UCSD-AML1 (cell line): ENCODE results near the gene INTS11.
"Not testable (repeated sequence)": the region's sequence is repeated elsewhere in the genome, so short reads cannot be mapped to it uniquely, and the experiment has no call there.

Experiments used
- DNase-seq: peaks from one replicate; lab custom pipeline; 2025; ENCODE audit not compliant: unreplicated experiment; lab: John Stamatoyannopoulos, UW

INTS11 gene

DNA sequence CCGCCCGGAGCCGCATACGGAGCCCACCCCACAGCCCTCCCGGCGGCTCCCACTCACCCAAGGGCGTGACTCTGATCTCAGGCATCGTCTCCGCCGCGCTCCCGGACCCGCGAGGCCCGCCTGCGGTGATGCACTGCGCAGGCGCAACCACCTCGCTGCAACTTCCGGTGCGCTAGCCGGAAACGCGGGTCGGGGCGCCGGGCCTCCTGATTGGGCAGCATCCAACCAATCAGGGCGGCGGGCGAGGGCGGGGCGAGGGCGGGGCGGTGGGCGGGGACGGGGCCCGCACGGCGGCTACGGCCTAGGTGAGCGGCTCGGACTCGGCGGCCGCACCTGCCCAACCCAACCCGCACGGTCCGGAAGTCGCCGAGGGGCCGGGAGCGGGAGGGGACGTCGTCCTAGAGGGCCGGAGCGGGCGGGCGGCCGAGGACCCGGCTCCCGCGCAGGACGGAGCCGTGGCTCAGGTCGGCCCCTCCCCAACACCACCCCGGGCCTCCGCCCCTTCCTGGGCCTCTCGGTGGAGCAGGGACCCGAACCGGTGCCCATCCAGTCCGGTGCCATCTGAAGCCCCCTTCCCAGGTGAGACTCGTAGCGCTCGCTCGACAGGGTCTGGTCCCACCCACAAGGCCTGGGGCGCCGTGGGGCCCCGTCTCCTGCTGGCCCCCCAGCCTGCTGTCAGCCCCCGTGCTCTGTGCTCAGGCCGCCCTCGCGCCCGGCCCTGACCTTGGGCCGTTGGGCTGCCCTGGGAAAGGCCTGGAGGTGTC lies at the start of gene INTS11, which contains the start of gene CPTP:
TSS of gene INTS11 (minus strand) at position 137 of the 764 bp plus-strand sequence. CDS start at position 85, 52 bp downstream.
TSS of gene CPTP (plus strand) at position 279 of the 764 bp plus-strand sequence. CDS start 2,109 bp downstream, outside the sequence.
- peak; percentile 94 for DNase-seq

DNA sequence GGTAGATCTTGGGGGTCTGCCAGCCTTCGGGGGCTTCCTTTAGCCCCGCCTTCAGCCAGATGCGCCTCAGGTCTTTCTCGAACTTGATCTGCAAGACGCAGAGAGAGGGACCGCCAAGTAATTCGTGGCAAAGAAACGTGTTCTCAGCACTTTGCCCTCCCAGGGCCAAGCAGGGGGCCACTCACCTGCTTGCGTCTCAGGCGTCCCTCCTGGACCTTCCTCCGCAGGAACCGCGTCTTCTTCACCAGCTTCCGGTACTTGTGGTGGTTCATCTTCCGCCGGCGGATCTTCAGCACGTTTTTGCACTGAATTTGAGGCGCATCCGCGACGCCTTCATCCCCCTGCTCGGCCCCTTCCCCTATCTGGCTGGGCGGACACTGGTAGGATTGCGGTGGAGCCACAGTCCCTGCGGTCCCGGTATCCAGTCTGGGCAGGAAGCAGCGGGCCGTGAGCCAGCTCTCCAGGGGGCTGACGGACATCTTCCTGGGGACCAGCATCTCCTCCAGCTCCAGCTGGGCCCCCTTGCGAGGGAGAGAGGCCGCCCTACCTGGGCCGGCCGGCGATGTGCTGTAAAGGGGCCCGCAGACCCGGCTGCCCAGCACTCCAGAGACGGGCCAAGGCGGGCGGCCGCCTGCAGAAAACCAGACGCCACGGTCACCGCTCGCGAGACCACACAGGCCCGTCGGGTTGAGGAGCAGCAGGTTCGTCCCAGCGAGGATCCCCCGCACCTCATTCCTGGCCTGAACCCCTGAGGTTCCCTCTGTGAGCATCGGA lies 49.5 kb upstream of the INTS11 start:
- DNase-seq = no peak

DNA sequence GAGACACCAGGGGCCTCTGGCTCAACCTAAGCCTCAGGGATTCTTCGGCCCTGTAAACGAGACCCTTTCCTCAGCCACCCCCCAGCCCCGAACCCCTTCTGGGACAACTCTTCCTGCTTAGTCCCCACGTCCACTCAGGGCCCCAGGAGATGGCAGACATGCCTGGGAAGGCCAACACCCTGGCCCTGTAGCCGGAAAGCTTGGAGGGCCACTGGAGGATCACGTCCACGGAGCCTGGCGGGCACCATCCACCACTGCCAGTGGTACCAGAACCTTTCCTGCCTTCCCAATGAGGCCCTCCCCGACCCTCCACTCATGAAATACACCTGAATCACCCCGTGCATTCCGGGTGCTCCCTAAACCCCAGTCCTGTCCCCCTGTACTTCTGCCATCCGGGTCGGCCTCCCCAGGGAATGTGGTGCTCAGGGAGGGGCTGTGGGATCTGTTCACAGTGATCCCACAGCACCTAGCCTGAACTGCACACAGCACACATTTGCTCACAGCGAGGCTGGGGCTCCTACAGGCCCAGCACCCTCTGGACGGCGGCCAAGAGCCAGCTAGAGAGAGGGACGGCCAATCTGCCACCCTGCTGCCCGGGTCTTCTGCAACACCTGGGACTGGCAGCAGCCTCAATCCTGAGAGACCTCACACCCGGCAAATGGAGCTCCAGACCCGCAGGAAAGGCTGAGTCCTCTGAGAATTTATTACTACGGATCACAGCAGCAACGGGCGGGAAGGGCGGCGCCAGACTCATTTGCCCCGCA lies 48.8 kb upstream of the INTS11 start:
- no peak for DNase-seq

DNA sequence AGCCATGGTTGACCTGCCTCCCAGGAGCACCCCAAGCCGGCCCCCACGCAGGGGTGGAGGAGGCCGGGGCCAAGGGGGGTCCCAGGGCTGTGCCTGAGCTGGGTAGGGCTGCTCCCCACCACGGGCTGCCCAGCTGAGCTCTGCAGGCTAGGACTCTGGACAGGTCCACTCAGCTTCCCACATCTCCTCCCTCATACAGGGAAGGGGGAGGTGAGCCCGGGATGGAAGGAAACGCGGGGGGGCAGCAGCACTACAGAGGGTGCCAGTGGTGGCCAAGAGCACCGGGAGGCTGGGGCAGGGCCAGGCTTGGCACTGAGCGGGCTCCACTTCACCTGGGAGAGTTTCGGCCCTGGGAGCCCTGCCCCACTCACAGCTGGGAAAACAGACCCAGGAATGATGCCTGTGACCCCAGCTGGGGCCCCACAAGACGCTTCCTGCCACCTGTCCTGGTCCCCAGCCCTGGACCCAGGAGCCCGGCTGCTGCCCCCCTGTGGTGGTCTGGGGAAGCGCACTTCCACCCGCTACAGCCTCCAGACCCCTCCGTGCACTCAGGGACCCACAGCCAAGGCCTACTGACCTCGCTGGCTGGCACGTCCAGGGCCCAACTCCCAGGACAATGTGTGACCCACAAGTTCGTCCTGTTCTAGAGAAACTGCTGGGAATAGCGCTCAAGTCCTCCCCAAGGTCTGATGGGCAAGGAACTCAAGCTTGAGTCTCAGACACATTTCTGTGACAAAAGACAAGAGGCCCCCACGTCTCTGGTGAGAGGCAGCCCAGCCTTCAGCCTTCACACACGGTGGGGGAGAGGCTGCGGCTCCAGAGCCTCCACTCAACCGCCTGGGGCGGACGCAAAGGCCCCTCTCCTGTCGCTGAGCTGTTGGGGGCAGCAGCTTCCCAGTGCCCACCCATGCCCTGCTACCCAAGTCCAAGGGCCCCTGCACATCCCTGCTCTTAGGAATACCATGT lies 47.6 kb upstream of the INTS11 start:
- peak; percentile 75 for DNase-seq

DNA sequence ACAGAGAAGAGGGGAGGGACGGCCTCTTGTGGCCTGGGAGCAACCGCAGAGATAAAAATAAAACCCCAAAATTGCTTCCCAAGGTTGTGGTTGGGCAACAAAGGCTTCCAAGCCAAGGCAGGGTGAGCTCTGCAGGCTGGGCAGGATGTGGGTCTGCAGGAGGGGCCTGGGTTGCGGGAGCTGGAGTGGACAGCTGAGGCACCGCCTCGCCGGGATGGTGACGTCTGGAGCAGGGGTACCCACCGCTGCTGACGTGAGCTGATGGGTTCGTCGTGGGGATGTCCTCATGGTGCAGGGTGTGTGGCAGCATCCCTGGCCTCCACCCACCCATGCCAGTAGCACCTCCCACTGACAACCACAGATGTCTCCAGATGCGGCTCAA lies 46.9 kb upstream of the INTS11 start:
- DNase-seq = peak; percentile 75

DNA sequence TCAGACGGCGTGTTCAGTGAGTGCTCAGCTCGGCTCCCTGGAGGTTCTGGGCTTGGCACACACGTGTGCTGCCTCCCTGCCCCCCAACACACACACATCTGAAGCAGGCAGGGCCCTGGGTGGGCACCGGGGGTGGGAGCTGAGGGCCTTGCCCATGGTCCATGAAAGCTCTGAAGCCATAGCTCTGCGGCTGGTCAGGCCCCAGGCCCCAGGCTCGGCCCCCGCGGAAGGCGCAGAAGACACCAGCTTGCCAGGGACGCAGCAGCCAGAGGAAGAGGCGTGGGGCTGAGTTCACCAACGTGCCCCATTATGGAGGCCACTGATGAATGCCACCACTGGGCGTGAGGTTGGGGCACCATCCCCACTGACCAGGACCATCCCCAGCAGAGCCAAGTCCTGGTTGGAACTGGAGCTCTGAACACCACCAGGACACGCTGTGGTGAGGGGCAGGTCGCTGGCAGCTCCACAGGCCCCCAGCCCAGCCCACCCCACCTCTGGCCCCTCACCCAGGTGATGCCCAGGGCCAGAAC lies 46.4 kb upstream of the INTS11 start:
- DNase-seq = no peak

DNA sequence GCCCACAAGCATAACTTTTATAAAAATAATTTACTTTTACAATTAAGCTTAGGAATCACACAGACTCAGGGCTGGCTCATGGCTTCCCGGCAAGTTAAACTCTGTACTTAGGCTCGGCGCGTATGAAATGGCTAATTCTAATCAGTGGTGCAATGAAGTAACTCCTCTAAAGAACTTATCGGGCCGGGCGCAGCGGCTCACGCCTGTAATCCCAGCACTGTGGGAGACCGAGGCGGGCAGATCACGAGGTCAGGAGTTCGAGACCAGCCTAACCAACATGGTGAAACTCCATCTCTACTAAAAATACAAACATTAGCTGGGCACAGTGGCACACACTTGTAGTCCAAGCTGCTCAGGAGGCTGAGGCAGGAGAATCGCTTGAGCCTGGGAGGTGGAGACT lies 45.6 kb upstream of the INTS11 start:
- not testable (repeated sequence) for DNase-seq

DNA sequence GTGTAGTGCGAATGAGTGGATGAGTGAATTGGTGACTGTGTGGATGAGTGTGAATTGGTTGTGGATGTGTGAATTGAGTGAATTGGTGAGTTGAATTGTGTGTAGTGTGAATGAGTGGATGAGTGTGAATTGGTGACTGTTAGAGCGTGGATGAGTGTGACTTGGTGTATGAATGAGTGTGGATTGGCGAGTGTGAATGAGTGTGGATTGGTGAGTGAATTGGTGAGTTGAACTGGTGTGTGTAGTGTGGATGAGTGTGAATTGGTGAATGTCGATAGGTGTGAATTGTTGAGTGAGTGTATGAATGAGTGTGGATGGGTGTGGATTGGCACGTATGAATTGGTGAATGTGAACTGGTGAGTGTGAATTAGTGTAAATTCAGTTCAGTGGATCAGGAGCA lies 42.9 kb upstream of the INTS11 start:
- DNase-seq = no peak

DNA sequence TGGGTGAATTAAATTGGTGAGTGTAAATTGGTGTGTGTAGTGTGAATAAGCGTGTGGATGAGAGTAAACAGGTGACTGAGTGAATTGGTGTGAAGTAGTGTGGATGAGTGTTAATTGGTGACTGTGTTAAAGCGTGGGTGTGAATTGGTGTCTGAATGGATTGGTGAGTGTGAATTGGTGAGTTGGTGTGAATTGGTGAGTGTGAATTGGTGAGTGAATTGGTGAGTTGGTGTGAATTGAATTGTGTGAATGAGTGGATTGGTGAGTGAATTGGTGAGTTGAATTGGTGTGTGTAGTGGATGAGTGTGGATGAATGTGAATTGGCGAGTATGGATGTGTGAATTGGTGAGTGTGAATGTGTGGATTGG lies 42.2 kb upstream of the INTS11 start:
- DNase-seq = no peak

DNA sequence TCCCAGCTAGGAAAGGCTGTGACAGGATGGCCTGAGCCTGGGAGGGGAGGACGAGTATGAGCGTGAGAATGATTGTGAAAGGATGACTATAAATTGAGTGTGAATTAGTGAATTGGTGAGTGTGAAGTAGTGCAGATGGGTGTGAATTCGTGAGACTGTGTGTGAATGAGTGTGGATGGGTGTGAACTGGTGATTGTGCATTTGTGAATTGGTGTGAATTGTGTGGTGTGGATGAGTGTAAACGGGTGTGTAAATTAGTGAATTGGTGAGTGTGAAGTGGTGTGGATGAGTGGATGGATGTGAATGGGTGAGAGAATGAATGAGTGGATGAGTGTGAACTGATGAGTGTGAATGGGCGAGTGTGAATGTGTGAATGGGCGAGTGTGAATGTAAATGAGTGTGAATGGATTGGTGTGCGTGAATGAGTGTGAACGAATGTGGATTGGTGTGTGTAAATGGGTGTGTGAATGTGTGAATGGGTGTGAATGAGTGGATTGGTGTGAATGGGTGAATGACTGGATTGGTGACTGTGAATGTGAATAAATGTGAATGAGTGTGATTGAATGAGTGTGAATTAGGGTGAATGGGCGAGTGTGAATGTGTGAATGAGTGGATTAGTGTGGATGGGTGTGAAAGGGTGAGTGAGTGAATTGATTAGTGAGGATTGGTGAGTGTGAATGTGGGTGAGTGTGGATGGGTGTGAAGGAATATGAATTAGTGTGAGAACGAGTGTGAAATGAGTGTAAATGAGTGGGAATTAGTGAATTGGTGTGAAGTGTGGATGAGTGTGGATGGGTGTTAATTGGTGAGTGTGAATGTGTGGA lies 41.6 kb upstream of the INTS11 start:
- DNase-seq = no peak

DNA sequence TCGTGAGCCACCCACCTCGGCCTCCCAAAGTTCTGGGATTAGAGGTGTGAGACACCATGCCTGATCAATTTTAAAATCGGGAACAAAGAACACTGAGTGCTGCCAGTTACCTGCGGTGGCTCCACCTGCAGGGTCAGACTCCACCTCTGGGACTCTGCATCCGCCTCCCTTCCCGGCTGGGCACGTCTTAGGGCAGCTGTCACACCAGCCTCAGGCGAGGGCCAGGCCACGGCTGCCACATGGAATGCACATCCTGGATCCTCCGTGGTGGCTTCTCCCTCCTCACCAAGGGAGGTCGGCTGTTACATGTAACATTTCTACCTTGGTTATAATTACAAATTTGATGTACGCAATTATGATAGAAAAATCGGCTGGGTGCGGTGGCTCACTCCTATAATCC lies 39.8 kb upstream of the INTS11 start:
- DNase-seq = no peak

DNA sequence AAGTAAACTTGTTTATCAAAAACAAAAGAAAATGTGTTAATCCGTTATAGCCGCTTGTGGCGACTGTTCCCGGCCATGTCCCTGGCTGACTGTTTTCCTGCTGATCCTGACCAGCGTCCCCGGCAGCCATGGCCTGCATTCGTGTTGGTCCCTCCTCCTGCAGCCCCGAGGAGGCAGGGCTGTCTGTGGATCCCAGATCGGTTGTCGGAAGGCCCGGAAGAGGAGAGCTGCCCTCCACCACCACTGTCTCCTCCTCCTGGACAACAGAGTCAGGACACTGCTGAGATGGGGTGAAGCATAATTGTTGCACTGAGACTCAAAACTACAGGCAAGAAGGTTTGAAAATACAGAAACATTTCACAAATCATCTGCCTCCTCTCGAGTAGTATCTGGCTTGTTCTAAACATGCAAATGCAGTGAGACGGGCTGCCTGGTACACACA lies 37.5 kb upstream of the INTS11 start:
- DNase-seq = no peak

DNA sequence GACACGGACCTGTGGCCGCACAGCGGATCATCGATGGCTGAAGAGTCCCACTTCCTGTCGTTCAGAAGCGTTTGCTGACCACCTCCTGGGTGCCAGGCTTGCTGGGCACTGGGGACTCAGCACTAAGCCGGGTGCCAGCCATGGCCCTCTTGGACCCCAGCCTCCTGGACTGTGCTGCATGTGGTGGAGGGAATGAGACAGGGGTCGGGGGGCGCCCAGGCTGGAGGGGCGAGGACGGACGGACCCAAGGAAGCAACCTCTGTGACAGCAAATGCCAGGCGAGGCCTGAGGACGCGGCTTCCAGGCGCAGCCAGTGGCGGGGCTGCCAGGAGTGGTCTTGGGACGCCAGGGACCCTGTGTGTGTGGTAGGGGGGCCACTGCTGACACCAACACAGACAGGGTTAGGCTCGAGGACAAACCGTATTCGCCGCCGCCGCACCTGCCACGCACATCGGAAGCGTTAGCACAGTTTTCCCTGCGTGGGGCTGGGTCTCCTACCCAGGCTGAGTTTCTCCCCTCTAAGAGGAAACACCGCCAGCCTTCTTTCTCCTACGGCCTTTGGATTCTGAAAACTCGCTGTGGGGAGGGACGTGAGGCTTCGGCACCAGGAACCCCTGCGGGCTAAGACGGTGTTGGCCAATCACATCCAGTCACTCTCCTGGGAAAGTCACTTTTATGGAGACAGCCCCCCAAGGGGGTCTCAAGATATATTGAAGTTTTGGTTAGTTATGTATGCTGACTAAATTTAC lies 36.9 kb upstream of the INTS11 start:
- no peak for DNase-seq

DNA sequence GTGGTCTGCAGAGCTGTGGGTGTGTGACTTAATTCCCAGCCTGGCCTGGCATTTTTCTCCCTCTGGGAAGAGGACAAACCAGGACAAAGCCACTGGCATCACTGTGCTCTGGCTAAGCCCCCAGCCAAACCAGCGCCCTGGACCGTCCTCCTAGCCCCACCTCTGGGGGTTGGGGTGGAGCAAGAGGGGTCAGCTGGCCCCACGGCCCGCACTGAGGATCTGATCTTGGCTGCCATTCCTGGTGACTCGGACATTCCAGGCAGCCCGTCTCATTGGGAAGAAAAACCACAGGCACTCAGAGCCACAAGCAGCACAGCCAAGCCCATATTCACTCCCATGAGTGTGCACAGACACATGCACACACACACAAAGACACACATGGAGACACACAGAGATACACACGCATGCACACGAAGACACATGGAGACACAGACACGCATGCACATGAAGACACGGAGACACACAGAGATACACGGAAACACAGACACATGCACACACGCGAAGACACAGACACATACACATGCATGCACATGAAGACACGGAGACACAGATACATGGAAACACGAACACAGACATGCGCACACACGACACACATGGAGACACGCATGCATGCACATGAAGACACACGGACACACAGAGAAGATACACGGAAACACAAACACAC lies 36.2 kb upstream of the INTS11 start:
- no peak for DNase-seq

DNA sequence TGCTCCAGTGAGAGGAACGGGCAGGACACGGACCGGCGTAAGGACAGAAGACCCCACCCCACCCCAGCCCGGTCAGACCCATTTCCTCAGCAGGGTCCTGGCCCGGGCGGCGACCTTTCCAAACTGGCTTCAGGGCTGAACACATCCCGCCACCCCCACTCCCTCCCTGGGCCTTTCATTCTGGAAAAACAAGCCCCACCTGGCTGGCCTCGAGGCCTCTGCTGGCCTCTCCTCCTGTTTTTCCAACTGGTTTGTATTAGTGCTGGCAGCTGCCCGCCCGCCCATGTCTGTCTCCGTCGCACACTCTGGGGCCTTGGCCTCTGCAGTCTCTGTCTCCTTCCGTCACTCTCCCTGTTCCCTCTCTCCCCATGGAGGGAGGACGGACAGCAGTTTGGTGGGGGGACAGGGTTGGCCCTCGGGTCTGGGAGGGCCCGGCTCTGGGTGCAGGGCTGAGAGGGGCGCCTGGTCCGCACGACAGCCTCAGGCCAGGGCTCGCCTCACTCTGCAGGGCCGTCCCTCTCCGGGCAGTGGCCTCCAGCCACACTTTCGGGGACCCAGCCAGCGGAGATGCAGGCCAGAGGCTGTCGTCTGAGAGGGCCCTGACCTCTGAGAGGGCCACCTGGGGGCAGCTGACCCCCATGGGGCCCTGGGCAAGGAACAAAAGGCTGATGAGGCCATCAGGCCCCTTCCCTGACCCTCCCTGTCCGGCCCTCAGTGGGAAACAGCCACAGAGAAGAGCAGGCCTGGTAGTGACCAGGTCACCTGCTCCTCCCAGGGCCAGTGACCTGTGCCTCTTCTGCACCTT lies 35.4 kb upstream of the INTS11 start:
- no peak for DNase-seq

DNA sequence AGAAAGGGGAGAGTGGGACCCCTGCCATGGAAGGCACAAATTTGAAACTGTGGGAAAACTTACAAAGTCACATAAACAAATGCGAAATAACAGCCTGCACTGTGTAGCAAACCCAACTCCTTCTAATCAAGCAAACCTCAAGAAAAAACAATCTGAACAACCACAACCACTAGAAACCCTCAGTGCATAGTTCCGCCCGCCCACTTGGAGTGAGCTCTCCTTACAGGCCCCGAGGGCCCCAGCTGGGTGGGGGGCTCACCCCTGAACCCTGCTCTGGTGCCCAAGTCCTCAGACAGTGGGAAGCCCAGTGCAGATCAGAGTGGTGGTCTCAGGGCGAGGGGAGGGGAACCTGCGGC lies 34.8 kb upstream of the INTS11 start:
- no peak for DNase-seq
